SK-N-MC (cell line): Measurements from ENCODE around the gene ZBTB7A.

Experiments
- EZH2 ChIP-seq: fragments of 200-600 bp; sonication (generic); IDR thresholded peaks from one replicate; pipeline ENCODE4 v1.6.1; 2017; ENCODE audit warnings: antibody characterized with exemption
- FOXP2 ChIP-seq: optimal IDR thresholded peaks from 2 replicates; pipeline ENCODE3; 2011; ENCODE audit warnings: mild to moderate bottlenecking, moderate library complexity; ENCODE audit not compliant: insufficient read depth; ENCODE audit errors: extremely low read length, control extremely low read depth
- POLR2AphosphoS5 ChIP-seq: IDR thresholded peaks from 2 replicates; pipeline ENCODE4 v1.6.1; 2012; ENCODE audit warnings: mild to moderate bottlenecking, low read depth, low read length, borderline replicate concordance

- TF ChIP-seq EZH2: no peak
- TF ChIP-seq POLR2AphosphoS5: no peak
- no peak for TF ChIP-seq FOXP2
Observed at GRCh38 chr19:4029247-4029614, 37.5 kb downstream of the ZBTB7A start.
